ENCODE data around the gene MRPL10.

Gene MRPL10

GRCh38 chr17:47806026-47806912 lies 25.1 kb downstream of the MRPL10 start:
- no peak for TF ChIP-seq CTCF (IDR thresholded peaks at IDR 0.05; ENCODE audit: borderline replicate concordance, control extremely low read depth, extremely low read depth, insufficient read depth, missing control alignments)
- DNase-seq (ENCODE audit: low spot score): no peak
- in situ Hi-C loops (cut with MboI; ENCODE audit: low sequenced_read_pairs, unreplicated experiment): no loop called here

GRCh38 chr17:47804461-47804860 lies 26.9 kb downstream of the MRPL10 start:
- DNase-seq (ENCODE audit: low spot score): no peak
- in situ Hi-C loops (cut with MboI; ENCODE audit: low sequenced_read_pairs, unreplicated experiment): no loop called here
- no peak for TF ChIP-seq CTCF (IDR thresholded peaks at IDR 0.05; ENCODE audit: borderline replicate concordance, control extremely low read depth, extremely low read depth, insufficient read depth, missing control alignments)

- no peak for TF ChIP-seq CTCF (IDR thresholded peaks at IDR 0.05; ENCODE audit: borderline replicate concordance, control extremely low read depth, extremely low read depth, insufficient read depth, missing control alignments)
- in situ Hi-C loops (cut with MboI; ENCODE audit: low sequenced_read_pairs, unreplicated experiment): no loop called here
- no peak for DNase-seq (ENCODE audit: low spot score)
Measured at GRCh38 chr17:47803751-47804150, 27.6 kb downstream of the MRPL10 start.

- DNase-seq (ENCODE audit: low spot score): no peak
- in situ Hi-C loops (cut with MboI; ENCODE audit: low sequenced_read_pairs, unreplicated experiment): no loop called here
- TF ChIP-seq CTCF (IDR thresholded peaks at IDR 0.05; ENCODE audit: borderline replicate concordance, control extremely low read depth, extremely low read depth, insufficient read depth, missing control alignments): no peak
Measured at GRCh38 chr17:47803201-47803600, 28.1 kb downstream of the MRPL10 start.

GRCh38 chr17:47802341-47803022 lies 28.9 kb downstream of the MRPL10 start:
- TF ChIP-seq CTCF (IDR thresholded peaks at IDR 0.05; ENCODE audit: borderline replicate concordance, control extremely low read depth, extremely low read depth, insufficient read depth, missing control alignments): peak; percentile 71
- DNase-seq (ENCODE audit: low spot score): peak; percentile 86
- in situ Hi-C loops (cut with MboI; ENCODE audit: low sequenced_read_pairs, unreplicated experiment): no loop called here

GRCh38 chr17:47801906-47802305 lies 29.4 kb downstream of the MRPL10 start:
- in situ Hi-C loops (cut with MboI; ENCODE audit: low sequenced_read_pairs, unreplicated experiment): no loop called here
- no peak for DNase-seq (ENCODE audit: low spot score)
- TF ChIP-seq CTCF (IDR thresholded peaks at IDR 0.05; ENCODE audit: borderline replicate concordance, control extremely low read depth, extremely low read depth, insufficient read depth, missing control alignments): no peak
